GM21360 (cell line): ENCODE results near the gene OR2G6.
"Not testable (repeated sequence)": the region's sequence is repeated elsewhere in the genome, so short reads cannot be mapped to it uniquely, and the experiment has no call there.

ENCODE experiments used
- ATAC-seq: cut with Tn5 transposase; IDR thresholded peaks from one replicate; pipeline ENCODE4 v1.9.1; 2021; ENCODE audit warnings: mild to moderate bottlenecking, moderate library complexity; ENCODE audit not compliant: unreplicated experiment

Gene OR2G6

DNA sequence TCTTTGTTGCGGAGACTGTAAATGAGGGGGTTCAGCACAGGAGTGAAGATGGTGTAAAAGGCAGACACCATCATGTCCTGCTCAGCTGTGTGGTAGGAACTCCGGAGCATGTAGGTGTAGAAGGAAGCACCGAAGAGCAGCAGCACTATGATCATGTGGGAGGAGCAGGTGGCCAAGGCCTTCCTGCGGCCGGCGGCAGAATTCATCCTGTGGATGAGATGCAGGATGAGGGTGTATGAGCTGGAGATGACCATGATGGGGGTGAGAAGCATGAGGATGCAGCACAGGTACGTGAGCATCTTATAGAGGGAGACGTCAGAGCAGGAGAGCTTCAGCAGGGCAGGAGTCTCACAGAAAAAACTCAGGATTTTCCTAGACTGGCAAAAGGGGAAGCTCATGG is 66.0 kb downstream of the OR2G6 start:
- not testable (repeated sequence) for ATAC-seq

DNA sequence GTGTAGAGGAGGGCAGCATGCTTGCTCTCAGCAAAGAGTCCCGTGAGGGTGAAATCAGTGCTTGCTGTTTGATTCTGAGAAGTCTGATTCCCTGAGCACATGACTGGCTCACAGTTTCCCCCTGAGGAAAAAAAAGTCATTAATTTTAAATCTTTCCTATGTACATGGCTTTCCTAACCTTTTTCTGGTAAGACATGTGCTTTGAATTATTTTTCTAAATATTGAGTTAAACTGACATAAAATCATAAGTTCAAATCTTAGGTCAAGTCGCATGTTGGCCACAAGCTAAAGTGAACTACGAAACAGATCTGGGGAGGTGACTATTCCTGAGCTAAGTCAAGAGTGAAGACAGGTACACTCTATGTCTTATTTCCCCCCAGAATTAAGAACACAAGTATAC is 66.8 kb downstream of the OR2G6 start, which contains the start of gene OR2T34:
TSS of gene OR2T34 (minus strand) at position 101 of the 400 bp plus-strand sequence. CDS start at position 101, 0 bp downstream.
- not testable (repeated sequence) for ATAC-seq

DNA sequence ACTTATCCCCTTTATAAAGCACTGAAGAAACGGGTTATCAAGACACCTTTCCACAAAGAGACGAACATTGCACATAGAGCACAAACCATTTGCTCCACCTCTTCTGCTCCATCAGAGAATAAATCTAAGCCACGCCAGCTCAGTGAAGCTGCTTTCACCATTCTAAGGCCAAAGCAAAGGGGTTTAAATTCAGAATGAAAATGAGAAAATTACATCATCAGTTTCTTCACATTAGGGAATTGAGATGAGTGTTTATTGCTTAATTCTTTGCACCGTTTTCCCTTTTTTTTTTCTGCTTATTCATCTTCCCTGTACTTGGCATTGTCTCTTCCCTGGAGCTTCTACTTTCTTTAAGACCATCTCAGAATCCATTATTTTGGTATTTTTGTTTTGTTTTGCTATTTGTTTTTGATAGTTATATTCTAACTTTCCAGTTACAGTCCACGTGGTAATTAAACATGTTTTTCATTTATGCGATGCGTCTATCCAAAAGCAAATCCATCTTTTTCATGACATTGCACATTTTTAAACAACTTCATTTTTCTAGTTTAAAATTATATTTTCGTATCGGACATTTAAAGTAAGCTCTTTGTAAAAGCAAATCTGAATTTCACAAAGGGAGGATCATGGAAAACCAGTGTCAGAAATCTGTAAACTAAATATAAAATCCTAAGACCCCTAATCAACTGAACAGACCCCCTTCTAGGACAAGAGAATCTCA is 68.5 kb downstream of the OR2G6 start:
- ATAC-seq = no peak
